GM19463 (cell line): Measurements from ENCODE around the gene SLC19A3.

Source experiments
- ATAC-seq: cut with Tn5 transposase; IDR thresholded peaks from one replicate; pipeline ENCODE4 v1.9.1; 2021; ENCODE audit warnings: mild to moderate bottlenecking, moderate library complexity; ENCODE audit not compliant: unreplicated experiment

The SLC19A3 gene

GRCh38 chr2:227634201-227634600 lies 83.6 kb downstream of the SLC19A3 start:
- ATAC-seq: no peak
